HG03378 (cell line): Measurements from ENCODE around the gene ASPRV1.

ENCODE experiments used
- ATAC-seq: cut with Tn5 transposase; IDR thresholded peaks from one replicate; pipeline ENCODE4 v1.9.1; 2021; ENCODE audit warnings: mild to moderate bottlenecking, moderate library complexity; ENCODE audit not compliant: unreplicated experiment

The ASPRV1 gene

GRCh38 chr2:69989009-69989408 lies 27.6 kb upstream of the ASPRV1 start:
- no peak for ATAC-seq

- ATAC-seq, result no peak
These were observed 26.7 kb upstream of the ASPRV1 start for GRCh38 chr2:69988086-69988635.

GRCh38 chr2:69986691-69987090 lies 25.3 kb upstream of the ASPRV1 start:
- ATAC-seq, result no peak

GRCh38 chr2:69985688-69986087 lies 24.3 kb upstream of the ASPRV1 start:
- ATAC-seq, result no peak

- ATAC-seq, result no peak
These were observed 23.8 kb upstream of the ASPRV1 start for GRCh38 chr2:69985216-69985615.

GRCh38 chr2:69983392-69983966 lies 22.0 kb upstream of the ASPRV1 start:
- no peak for ATAC-seq

GRCh38 chr2:69979902-69980807 lies 18.7 kb upstream of the ASPRV1 start:
- no peak for ATAC-seq

GRCh38 chr2:69977906-69978482 lies 16.6 kb upstream of the ASPRV1 start:
- ATAC-seq, result no peak

- no peak for ATAC-seq
These were observed 15.8 kb upstream of the ASPRV1 start for GRCh38 chr2:69977186-69977585.

- ATAC-seq, result no peak
These were observed 14.5 kb upstream of the ASPRV1 start for GRCh38 chr2:69975853-69976462.

GRCh38 chr2:69975136-69975852 lies 13.9 kb upstream of the ASPRV1 start:
- ATAC-seq, result no peak

- ATAC-seq, result no peak
These were observed 11.9 kb upstream of the ASPRV1 start for GRCh38 chr2:69973335-69973735.

GRCh38 chr2:69972822-69973221 lies 11.4 kb upstream of the ASPRV1 start:
- ATAC-seq, result no peak

- no peak for ATAC-seq
These were observed 8.6 kb upstream of the ASPRV1 start for GRCh38 chr2:69969991-69970390.

GRCh38 chr2:69969126-69969983 lies 7.9 kb upstream of the ASPRV1 start:
- ATAC-seq, result no peak

- no peak for ATAC-seq
These were observed 7.2 kb upstream of the ASPRV1 start for GRCh38 chr2:69968609-69969008.

- ATAC-seq, result no peak
These were observed 5.1 kb upstream of the ASPRV1 start for GRCh38 chr2:69966496-69966895.

GRCh38 chr2:69965756-69966445 lies 4.5 kb upstream of the ASPRV1 start:
- no peak for ATAC-seq

GRCh38 chr2:69964353-69964841 lies 3.0 kb upstream of the ASPRV1 start:
- ATAC-seq, result no peak
